NCI-H146 treated with DMSO at 0.1 percent for 48 hours (cell line): ENCODE results near the gene SELENOI.
A peak's percentile ranks its signal among the peaks of the same experiment; 100 is the strongest.
"Not testable (repeated sequence)": the region's sequence is repeated elsewhere in the genome, so short reads cannot be mapped to it uniquely, and the experiment has no call there.

Experiments used
- DNase-seq: peaks from one replicate; lab custom pipeline; 2025; ENCODE audit not compliant: unreplicated experiment; lab: John Stamatoyannopoulos, UW

The SELENOI gene

GRCh38 chr2:26356111-26356510, 10.2 kb downstream of the SELENOI start:
- DNase-seq: no peak

DNA sequence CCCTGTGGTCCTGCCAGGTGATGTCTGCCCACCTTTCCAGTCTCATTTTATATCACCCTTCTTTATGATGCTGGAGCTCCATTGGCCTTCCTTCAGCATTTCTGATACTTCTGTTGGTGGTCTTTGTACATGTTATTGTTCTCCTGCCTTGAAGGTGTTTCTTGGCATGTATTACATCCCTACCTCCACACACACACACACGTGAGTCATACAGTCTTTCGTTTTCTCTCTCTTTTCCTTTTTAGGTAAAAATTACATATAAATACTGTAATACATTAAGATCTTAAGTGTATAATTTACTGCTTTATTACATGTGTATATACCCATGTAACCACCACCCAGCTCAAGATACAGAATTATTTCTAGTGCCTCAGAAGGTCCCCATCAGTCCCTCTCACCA, 10.8 kb downstream of the SELENOI start:
- no peak for DNase-seq

DNA sequence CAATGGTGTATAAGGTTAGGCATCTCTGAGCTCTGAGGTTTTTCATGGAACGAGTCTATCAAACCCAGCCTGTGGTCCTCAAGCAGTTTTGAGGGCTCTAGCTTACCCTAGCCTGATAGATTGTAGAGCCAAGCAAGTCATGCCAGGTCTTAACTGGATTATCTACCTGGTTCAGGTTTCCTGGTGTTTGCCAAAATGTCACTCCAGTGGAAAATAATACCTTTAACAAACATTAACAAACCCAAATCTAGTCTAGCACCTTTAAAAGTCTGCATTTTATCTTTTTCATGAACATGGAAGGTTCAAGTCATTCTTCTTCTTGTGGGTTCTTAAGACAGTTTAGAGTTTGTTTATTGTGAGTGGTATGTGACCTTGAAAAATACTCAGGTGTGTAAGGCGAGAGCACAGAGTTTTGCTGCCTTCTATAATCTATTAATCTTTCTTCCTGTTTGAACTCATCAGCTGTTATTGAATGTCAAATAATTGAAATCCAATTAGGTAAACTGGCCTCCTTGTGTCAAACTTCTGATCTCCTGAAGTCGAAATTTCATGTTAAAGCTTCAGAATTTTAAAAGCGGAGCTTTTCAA, 14.0 kb downstream of the SELENOI start:
- no peak for DNase-seq

DNA sequence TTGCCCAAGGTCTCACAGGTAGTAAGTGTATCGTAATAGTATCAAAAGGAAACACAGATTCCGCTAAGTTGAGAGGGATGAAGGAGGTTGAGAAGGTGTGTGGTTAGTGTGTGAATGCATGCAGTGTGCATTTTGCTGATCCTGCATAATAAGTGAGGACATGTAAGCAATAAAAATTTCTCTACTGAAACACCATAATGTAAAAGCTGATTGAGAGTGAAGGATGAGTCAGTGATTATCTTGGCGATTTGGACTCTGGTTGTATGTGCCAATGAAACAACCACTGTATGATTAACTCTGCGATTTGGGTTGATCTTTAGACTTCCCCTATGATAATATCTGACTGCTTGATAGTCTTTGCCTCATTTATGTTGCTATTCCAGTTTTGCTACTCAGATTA, 17.4 kb downstream of the SELENOI start:
- DNase-seq: no peak

DNA sequence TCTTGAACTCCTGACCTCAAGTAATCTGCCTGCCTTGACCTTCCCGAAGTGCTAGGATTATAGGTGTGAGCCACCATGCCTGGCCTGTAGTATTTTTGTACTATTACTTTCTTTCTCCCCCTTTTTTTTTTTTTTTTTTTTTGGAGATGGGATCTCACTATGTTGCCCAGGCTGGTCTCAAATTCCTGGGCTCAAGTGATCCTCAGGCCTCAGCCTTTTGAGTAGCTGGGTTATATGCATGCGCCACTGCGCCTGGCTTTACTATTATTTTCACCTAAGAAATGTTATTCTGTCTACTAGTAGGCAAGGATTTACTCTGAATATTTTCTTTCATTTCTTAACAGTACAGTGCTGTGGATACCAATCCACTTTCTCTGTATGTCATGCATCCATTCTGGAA, 18.0 kb downstream of the SELENOI start:
- no peak for DNase-seq

DNA sequence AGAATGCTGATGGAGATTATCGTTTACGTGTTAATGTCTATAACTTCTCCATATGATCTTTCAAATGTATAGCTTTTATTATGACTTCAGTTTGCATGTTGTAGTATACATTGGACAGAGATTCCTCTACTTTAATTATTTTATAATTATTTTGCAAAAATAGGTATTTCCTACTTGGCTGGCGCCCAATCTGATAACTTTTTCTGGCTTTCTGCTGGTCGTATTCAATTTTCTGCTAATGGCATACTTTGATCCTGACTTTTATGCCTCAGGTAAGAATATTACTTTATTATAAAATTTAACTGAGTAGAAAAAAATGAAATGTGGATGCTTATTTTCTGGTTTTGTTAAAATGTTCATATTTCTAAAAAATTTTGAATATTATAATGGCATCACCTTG, 18.7 kb downstream of the SELENOI start:
- no peak for DNase-seq

DNA sequence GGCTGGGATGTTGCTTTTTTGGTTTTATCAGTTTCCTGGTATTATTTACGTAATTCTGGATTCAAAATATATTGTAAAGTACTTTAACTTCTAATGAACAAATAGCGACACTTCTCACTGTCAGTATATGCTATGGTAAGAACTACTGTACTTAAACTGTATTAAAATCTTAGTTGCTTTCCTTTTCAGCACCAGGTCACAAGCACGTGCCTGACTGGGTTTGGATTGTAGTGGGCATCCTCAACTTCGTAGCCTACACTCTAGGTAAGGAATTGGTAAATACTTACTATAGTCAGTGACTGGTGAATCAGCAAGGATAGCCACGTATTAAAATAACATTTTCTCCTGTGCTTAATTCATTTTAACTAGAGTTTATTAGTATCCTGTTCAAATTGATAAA, 21.0 kb downstream of the SELENOI start:
- no peak for DNase-seq

DNA sequence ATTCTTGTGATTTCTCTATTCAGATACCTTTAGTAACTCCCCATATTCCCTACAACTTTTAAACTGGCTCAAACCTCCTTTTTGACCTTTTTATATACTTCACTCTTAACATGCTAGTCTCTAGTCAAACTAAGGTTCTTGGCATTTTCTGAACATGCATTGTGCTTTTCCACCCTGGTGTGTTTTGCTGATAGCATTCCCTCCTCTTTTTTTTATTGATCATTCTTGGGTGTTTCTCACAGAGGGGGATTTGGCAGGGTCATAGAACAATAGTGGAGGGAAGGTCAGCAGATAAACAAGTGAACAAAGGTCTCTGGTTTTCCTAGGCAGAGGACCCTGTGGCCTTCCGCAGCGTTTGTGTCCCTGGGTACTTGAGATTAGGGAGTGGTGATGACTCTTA, 23.7 kb downstream of the SELENOI start:
- not testable (repeated sequence) for DNase-seq

GRCh38 chr2:26370909-26371308, 25.0 kb downstream of the SELENOI start:
- not testable (repeated sequence) for DNase-seq

- no peak for DNase-seq
These were observed 30.9 kb downstream of the SELENOI start for GRCh38 chr2:26376799-26377198.

DNA sequence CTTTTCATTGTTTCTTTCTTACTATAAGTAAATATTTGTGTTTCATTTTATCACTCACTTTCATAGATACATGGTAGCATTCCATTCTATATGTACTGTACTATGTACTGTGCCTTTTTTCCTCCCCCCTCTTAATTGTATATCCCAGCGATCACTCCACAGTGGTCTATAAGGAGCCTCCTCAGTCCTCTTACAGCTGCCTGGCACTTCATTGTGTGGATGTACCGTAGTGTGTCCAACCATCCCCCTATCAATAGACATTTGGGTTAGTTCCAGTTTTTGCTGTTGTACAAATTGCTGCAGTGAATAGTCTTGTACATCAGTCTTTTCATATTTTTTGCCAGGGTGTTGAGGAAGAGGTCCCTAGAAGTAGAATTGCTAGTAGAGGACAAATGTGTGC, 34.3 kb downstream of the SELENOI start:
- no peak for DNase-seq

DNA sequence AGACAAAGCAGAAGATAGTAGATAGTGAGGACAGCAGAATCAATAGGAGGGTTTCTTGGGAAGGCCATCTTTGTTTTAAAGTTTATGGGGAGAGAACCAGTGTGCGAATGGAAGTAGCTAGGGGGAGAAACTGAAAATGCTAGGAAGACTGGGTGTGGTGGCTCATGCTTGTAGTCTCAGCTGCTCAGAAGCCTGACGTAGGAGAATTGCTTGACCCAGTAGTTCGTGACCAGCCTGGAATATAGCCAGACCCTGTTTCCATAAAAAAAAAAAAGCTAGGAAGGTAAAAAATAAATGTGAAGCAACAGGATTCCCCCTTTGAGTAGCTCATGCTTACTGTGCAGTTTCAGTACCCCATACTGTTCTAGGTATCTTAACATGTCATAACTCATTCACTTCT, 36.6 kb downstream of the SELENOI start:
- DNase-seq: no peak

GRCh38 chr2:26384183-26384582, 38.2 kb downstream of the SELENOI start:
- no peak for DNase-seq

DNA sequence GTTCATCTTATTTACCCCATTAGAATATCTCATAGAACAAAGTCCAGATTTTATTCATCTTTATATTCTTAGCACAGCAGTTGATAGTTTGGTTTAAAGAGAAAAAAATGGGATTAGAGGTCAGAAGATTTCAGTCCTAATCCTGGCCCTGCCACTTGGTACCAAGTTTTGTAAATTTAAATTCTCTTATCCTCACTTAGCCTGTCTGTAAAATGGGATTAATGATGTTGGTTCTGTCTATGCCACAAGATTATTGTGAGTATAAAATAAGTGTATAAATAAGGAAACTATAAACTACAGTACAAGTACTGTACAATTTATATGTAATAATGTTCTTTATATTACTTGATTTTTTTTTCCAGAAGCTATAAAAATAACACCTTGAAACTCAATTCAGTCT, 38.7 kb downstream of the SELENOI start:
- no peak for DNase-seq

DNA sequence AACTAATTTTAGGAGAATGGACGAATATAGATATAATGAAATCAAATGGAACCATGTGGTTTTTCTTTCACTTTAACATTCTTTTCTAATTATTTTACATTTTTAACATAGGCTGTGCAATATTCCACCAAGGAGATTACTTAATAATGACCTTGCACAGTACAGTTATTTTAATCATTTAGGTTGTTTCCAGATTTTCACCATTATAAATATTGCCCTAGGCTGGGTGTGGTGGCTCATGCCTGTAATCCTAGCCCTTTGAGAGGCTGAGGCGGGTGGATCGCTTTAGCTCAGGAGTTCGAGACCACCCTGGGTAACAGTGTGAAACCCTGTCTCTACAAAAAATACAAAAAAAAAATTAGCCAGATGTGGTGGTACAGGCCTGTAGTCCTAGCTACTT, 41.2 kb downstream of the SELENOI start:
- no peak for DNase-seq

DNA sequence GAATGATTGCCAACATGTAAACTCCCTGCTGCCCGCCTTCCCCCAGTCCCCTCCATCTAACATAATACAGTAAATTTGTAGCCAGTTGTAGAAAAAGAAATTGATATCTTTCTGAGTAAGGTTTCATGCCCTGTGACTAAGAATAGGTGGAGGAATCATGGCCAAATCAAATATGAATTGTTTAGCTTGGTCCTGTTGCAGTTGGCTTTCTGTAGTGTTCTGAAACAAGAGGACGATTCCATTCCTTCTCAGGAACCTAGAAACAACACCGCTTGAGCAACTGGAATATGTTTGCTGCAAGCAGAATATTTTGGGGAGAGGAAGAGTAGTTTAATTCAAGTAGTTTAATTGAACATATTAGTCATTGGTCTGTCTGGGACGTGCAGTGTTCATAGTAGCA, 48.8 kb downstream of the SELENOI start:
- no peak for DNase-seq

GRCh38 chr2:26395394-26395793, 49.5 kb downstream of the SELENOI start:
- DNase-seq: no peak

- DNase-seq: no peak
These were observed 50.9 kb downstream of the SELENOI start for GRCh38 chr2:26396734-26397298.

DNA sequence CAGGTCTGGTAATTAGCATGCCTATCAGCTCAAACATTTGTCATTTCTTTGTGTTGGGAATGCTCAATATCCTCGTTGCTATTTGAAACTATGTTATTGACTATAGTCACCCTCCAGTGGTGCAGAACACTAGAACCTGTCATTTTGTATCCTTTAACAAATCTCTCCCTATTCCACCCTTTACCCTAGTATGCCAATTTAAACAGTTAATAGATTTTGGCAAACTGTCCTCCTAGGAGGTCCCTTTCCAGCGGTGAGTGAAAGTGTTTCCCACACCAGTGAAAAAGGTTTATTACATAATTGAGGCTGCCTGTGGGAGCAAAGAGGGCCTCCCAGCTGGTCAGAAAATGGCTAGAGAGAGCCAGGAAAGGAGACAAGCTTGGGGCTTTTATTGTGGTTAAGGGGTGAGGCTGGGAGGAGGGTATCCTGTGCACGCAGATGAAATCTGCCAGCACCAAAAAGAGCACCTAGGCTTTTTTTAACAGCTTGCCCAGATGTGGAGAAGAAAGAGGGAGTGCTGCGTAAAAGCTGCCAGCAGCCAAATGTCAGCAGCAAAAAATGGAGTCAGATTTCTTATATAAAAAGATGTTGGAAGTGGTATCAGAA, 53.9 kb downstream of the SELENOI start:
- DNase-seq: peak; percentile 9

DNA sequence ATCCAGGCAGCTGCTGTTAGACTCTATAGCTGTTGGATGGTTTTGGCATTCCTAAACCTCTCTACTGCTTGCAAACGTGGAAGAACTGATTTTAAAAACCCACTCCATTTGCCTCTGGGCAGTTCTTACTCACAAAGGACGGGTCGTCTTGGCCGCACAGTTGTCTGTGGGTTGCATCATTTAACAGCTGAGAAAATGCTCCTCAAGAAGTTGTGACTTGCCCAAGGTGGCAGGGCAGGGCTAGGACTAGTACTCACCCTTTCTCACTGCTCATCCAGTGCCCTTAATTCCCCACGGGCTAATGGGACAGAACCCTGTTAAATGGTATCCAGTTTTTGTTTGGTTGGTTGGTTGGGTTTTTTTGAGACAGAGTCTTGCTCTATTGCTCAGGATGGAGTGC, 54.8 kb downstream of the SELENOI start:
- DNase-seq: no peak

DNA sequence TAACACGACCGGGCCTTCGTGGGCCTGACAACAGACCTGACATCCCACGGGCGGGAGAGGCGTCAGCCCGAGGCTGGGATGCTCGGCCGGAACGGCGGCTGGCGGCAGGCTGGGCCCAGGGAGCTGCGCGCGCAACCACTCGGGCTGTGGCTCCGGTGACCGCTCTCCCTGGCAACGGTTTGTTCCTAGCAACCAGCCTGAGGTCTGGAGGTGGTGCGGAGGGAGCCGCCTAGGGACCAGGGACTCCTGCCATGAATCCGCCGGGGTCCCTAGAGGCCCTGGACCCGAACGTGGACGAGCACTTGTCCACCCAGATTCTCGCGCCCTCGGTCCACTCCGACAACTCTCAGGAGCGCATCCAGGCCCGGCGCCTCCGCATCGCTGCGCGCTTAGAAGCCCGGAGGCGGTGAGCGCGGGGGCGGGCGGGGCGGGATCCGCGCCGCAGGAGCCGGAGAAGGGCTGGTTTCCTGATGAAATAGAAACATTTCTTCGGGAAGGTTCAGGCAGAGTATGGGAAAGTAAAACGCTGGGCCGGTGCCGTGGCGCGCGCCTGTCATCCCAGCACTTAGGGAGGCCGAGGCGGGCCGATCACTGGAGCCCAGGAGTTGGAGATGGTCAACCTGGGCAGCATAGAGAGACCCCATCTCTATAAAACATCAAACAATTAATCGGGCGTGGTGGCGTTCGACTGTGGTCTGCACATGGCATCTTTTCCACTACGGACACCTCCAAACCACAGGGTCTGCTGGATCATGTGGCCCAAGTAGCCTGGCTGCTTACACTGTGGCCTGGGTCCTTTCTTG, 56.0 kb downstream of the SELENOI start, which contains the start of gene DRC1:
DRC1 (plus strand) TSS at position 182 of the 803 bp plus-strand sequence; CDS start at position 252, 70 bp downstream.
- DNase-seq: peak; percentile 63

DNA sequence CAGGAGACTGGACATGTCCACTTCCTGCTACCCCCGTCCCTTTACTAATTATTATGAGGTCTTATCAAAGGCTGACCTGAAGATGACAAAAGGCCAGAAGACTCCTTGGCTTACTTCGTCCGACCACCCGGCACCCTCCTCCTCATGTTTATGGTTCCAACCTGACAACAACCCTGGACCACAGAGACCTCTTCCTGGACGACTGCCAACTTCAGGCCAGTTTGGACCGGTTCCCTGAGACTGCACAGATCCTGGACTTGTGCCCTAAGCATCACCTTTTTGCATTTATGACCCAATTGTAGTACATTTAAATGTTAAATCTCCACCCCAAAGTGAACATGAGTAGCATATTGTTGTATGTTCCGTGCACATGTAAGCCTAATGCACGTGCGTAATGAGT, 61.6 kb downstream of the SELENOI start:
- no peak for DNase-seq
